Panc1 (cell line): ENCODE data around the gene CEP170. TPM values are rescaled to one million over a fixed set of nuclear protein-coding genes. Genes with fewer than 3 reads are reported as not detected.

Source experiments
- ATAC-seq: fragments of 200-7000 bp; cut with Tn5 transposase; 2 replicates; pipeline ENCODE4 v1.9.1; 2020; ENCODE audit warnings: mild to moderate bottlenecking, moderate library complexity
- BruUV-seq: library from RNA; stranded (reverse); fragments of 400-500 nt; replicated peaks from 2 replicates; lab custom pipeline; 2021; lab: Mats Ljungman, UMichigan
- CTCF ChIA-PET: fragments of 300-600 bp; sonication (Branson Sonifier 250); formaldehyde crosslinking; loops from one replicate; lab custom pipeline; 2022; ENCODE audit warnings: antibody characterized with exemption; lab: Charles Lee
- POLR2A ChIA-PET: fragments of 300-600 bp; sonication (Branson Sonifier 250); formaldehyde crosslinking; loops from one replicate; lab custom pipeline; 2022; ENCODE audit warnings: antibody characterized with exemption; lab: Charles Lee
- DNase-seq: peaks from one replicate; pipeline ENCODE4 v3.0.0-alpha.2; 2010; ENCODE audit warnings: low read depth, low spot score
- H3K27ac ChIP-seq: 2 replicates; pipeline ENCODE4 v1.5.1; 2011; ENCODE audit warnings: mild to moderate bottlenecking, low read length, inconsistent platforms
- H3K27me3 ChIP-seq: fragments of 200-500 bp; sonication (Bioruptor generic); 2 replicates; pipeline ENCODE4 v1.6.0; 2014; ENCODE audit warnings: low read length, inconsistent platforms; ENCODE audit not compliant: control insufficient read depth, insufficient read depth
- H3K36me3 ChIP-seq: fragments of 200-500 bp; sonication (Bioruptor generic); 2 replicates; pipeline ENCODE4 v1.5.1; 2014; ENCODE audit warnings: inconsistent platforms, mild to moderate bottlenecking, low read length, moderate library complexity; ENCODE audit not compliant: control insufficient read depth, insufficient read depth
- H3K4me1 ChIP-seq: 2 replicates; pipeline ENCODE4 v1.5.1; 2011; ENCODE audit warnings: inconsistent platforms, mild to moderate bottlenecking, low read length, moderate library complexity; ENCODE audit not compliant: control insufficient read depth, insufficient read depth
- H3K4me3 ChIP-seq, 2 experiments: 2 replicates each; pipeline ENCODE4 v1.5.1; 2011 to 2012; ENCODE audit warnings: low read depth in 2 of 2, low read length in 2 of 2, mild to moderate bottlenecking in 2 of 2, inconsistent platforms in 1 of 2, moderate library complexity in 1 of 2
- H3K9me3 ChIP-seq: fragments of 200-500 bp; sonication (Bioruptor generic); 2 replicates; pipeline ENCODE4 v1.5.1; 2014; ENCODE audit warnings: low read depth, mild to moderate bottlenecking, inconsistent platforms, low read length, moderate library complexity; ENCODE audit not compliant: control insufficient read depth, insufficient read depth
- CTCF ChIP-seq: fragments of 450-650 bp; IDR thresholded peaks from 2 replicates; pipeline ENCODE4 v1.5.1; 2017; ENCODE audit warnings: mild to moderate bottlenecking
- POLR2AphosphoS5 ChIP-seq: IDR thresholded peaks from 2 replicates; pipeline ENCODE4 v1.6.1; 2012; ENCODE audit warnings: mild to moderate bottlenecking, low read depth, low read length, moderate library complexity
- REST ChIP-seq, 2 experiments: IDR thresholded peaks; 2 replicates each; pipeline ENCODE4 v1.6.1; 2011 to 2012; ENCODE audit warnings: low read depth in 2 of 2, control low read depth in 1 of 2, low read length in 1 of 2, mild to moderate bottlenecking in 1 of 2, moderate library complexity in 1 of 2; ENCODE audit not compliant: insufficient read depth in 1 of 2
- SIN3A ChIP-seq: IDR thresholded peaks from 2 replicates; pipeline ENCODE4 v1.6.1; 2012; ENCODE audit warnings: low read depth, mild to moderate bottlenecking, low read length, moderate library complexity, borderline replicate concordance; ENCODE audit not compliant: insufficient read depth
- TCF7L2 ChIP-seq: IDR thresholded peaks from 2 replicates; pipeline ENCODE4 v1.6.1; 2011; ENCODE audit warnings: mild to moderate bottlenecking, low read depth, low read length, inconsistent platforms
- in situ Hi-C: cut with HindIII; loops from 2 replicates; pipeline ENCODE4 v1.10.0; 2016; ENCODE audit warnings: low sequenced_read_pairs, low pct_unique_long_range_greater_than_20kb
- intact Hi-C: fragments of 100-400 bp; cut with micrococcal nuclease; formaldehyde crosslinking; loops from one replicate; pipeline ENCODE4 v1.10.0; 2022; ENCODE audit not compliant: unreplicated experiment
- total RNA-seq: library from RNA; stranded (reverse); gene quantifications from one replicate; pipeline ENCODE4 v1.2.1, GENCODE V29; 2021; ENCODE audit not compliant: unreplicated experiment

The CEP170 gene
- total RNA-seq, 1 experiment from 2014 or later: 89.3 TPM

GRCh38 chr1:243217349-243217748 lies 37.7 kb downstream of the CEP170 start:
- no TSS peak for BruUV-seq
- in situ Hi-C loops: no loop called here
- DNase-seq (no peak), ATAC-seq (no peak)
- Histone ChIP-seq H3K4me1 (no peaks in the 10 kb centered on the region), H3K36me3 (peaks cover 31% of the 10 kb centered on the region), H3K9me3 (no peaks in the 10 kb centered on the region), H3K27ac (no peak overlapping the region), H3K27me3 (no peaks in the 10 kb centered on the region), H3K4me3 (no peak overlapping the region)
- ChIA-PET POLR2A (no interaction called here), CTCF (no interaction called here)
- intact Hi-C loops: no loop called here
- TF ChIP-seq TCF7L2 (no peak), POLR2AphosphoS5 (no peak), REST (IDR thresholded peaks at IDR 0.05; ENCODE audit: insufficient read depth in 1 of 2, low read depth in 2 of 2, low read length in 1 of 2) (no peak), SIN3A (no peak), CTCF (no peak)

DNA sequence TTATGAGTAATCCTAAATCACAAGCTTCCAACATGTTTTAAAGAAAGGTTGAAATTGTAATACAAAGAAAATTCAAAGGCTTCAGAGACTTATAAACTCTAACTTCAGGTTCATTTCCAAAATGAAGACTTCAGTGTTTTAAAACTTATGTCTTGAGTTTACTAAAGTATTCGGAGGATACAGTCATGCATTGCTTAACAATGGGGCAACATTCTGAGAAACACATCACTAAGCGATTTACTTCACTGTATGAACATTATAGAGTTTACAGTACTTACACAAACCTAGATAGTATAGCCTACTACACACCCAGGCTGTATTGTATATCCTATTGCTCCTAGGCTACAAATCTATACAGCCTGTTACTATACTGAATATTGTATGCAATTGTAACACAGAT lies 38.3 kb downstream of the CEP170 start:
- CTCF ChIA-PET: no interaction called here
- POLR2A ChIA-PET: no interaction called here

More for the DNA sequence above, 38.3 kb downstream of the CEP170 start:
- DNase-seq (no peak), ATAC-seq (no peak)
- in situ Hi-C loops (no loop called here), intact Hi-C loops (no loop called here)
- no peaks in the 10 kb centered on the region for H3K9me3 ChIP-seq
- no peaks in the 10 kb centered on the region for H3K27me3 ChIP-seq
- no TSS peak for BruUV-seq
- no peak overlapping the region for H3K4me3 ChIP-seq
- TF ChIP-seq SIN3A (no peak), POLR2AphosphoS5 (no peak), CTCF (no peak), REST (IDR thresholded peaks at IDR 0.05; ENCODE audit: insufficient read depth in 1 of 2, low read depth in 2 of 2, low read length in 1 of 2) (no peak), TCF7L2 (no peak)
- peaks cover 25% of the 10 kb centered on the region for H3K36me3 ChIP-seq
- no peak overlapping the region for H3K27ac ChIP-seq
- no peaks in the 10 kb centered on the region for H3K4me1 ChIP-seq
